Right cardiac atrium (tissue), 5 donors: ENCODE data around the gene KSR2. TPM values are rescaled to one million over a fixed set of nuclear protein-coding genes. Genes with fewer than 3 reads are reported as not detected.

Source experiments
- ATAC-seq, 2 donors: fragments of 200-7000 bp; cut with Tn5 transposase; one replicate each; pipeline versions ENCODE4 v1.8.0 to v1.9.1; 2020; ENCODE audit warnings: moderate library complexity in 2 of 2, mild to moderate bottlenecking in 1 of 2
- DNase-seq, 3 donors: peaks; one replicate each; pipeline ENCODE4 v3.0.0-alpha.2; 2020
- H3K27ac ChIP-seq: one replicate; pipeline ENCODE4 v1.5.1; 2013; ENCODE audit warnings: mild to moderate bottlenecking, low read length, control low read depth, moderate library complexity
- H3K27me3 ChIP-seq: one replicate; pipeline ENCODE4 v1.6.1; 2013; ENCODE audit not compliant: control insufficient read depth, insufficient read depth
- H3K4me1 ChIP-seq: one replicate; pipeline ENCODE4 v1.6.1; 2013; ENCODE audit warnings: low read length; ENCODE audit not compliant: control insufficient read depth, insufficient read depth
- H3K4me3 ChIP-seq: one replicate; pipeline ENCODE4 v1.5.1; 2013; ENCODE audit warnings: low read length, control low read depth
- H3K9me3 ChIP-seq: one replicate; pipeline ENCODE4 v1.6.1; 2013; ENCODE audit warnings: low read length; ENCODE audit not compliant: control insufficient read depth
- WGBS: extraction: QIAGEN DNeasy Blood & Tissue Kit; methylation state at CpG from one replicate; pipeline ENCODE4 v1.1.7; 2013; 5-methylcytosine and 5-hydroxymethylcytosine counted together
- intact Hi-C, 4 donors: fragments of 100-400 bp; cut with DNase I; formaldehyde crosslinking; loops; one replicate each; pipeline versions ENCODE4 v1.11.0 to v1.14.0; 2022 to 2023
- polyA plus RNA-seq: library from polyadenylated mRNA; stranded (reverse); fragments of 200-250 nt; gene quantifications from one replicate; pipeline ENCODE4 v1.2.3, GENCODE V29; 2013
- total RNA-seq, 4 donors: library from RNA; stranded (reverse); fragmentation: NEBNext Ultra II Directional; extraction: Animal tissue kit (Norgen Biotek cat#: 25700); gene quantifications; one replicate each; pipeline ENCODE4 v1.2.1, GENCODE V29; 2021
- donor health status: healthy with polysubstance abuse.
- donor health status: DM: no; HTN: yes; CAD: no.
- donor health status: DM: no; HTN: no; CAD: no.
- donor health status: DM: no; HTN: yes; CAD: no; lungs with severe emphysema.
- donor health status: DM: yes; HTN: yes; CAD: no.

KSR2 gene
- total and polyA plus RNA-seq, 5 donors, result 0.02 to 0.37 (median 0.03) TPM

- Histone ChIP-seq H3K9me3 (no peaks in the 10 kb centered on the region), H3K4me1 (no peaks in the 10 kb centered on the region), H3K27ac (no peak overlapping the region), H3K27me3 (peaks cover 3% of the 10 kb centered on the region), H3K4me3 (no peak overlapping the region)
- WGBS, result 19% methylated on average over 12 of the region's 12 CpGs
- no peak for ATAC-seq
- intact Hi-C loops, result no loop called here
- DNase-seq, result no peak
These were observed 1.3 kb downstream of the KSR2 start for GRCh38 chr12:117967512-117967911.

- ATAC-seq (no peak), DNase-seq (no peak)
- H3K27me3 ChIP-seq, result peaks cover 3% of the 10 kb centered on the region
- H3K4me1 ChIP-seq, result no peaks in the 10 kb centered on the region
- no peaks in the 10 kb centered on the region for H3K9me3 ChIP-seq
- no peak overlapping the region for H3K4me3 ChIP-seq
- 32% methylated on average over 4 of the region's 4 CpGs for WGBS
- intact Hi-C loops, result no loop called here
- no peak overlapping the region for H3K27ac ChIP-seq
These were observed 1.7 kb downstream of the KSR2 start for GRCh38 chr12:117967043-117967442.

GRCh38 chr12:117966511-117966910 lies 2.3 kb downstream of the KSR2 start:
- 55% methylated on average over 9 of the region's 9 CpGs for WGBS
- H3K27me3 ChIP-seq, result peaks cover 3% of the 10 kb centered on the region
- ATAC-seq, result no peak
- intact Hi-C loops, result no loop called here
- no peak overlapping the region for H3K4me3 ChIP-seq
- DNase-seq, result no peak
- no peak overlapping the region for H3K27ac ChIP-seq
- H3K9me3 ChIP-seq, result no peaks in the 10 kb centered on the region
- no peaks in the 10 kb centered on the region for H3K4me1 ChIP-seq

GRCh38 chr12:117963836-117964235 lies 5.0 kb downstream of the KSR2 start:
- no peaks in the 10 kb centered on the region for H3K9me3 ChIP-seq
- intact Hi-C loops, result no loop called here
- no peak overlapping the region for H3K4me3 ChIP-seq
- DNase-seq, result no peak
- no peaks in the 10 kb centered on the region for H3K4me1 ChIP-seq
- 85% methylated on average over 7 of the region's 7 CpGs for WGBS
- ATAC-seq, result no peak
- peaks cover 3% of the 10 kb centered on the region for H3K27me3 ChIP-seq
- H3K27ac ChIP-seq, result no peak overlapping the region

- WGBS, result 67% methylated on average over 6 of the region's 6 CpGs
- no peaks in the 10 kb centered on the region for H3K27me3 ChIP-seq
- DNase-seq, result no peak
These were observed 31.9 kb downstream of the KSR2 start for GRCh38 chr12:117936722-117937484.

GRCh38 chr12:117933545-117933944 lies 35.2 kb downstream of the KSR2 start:
- no peaks in the 10 kb centered on the region for H3K9me3 ChIP-seq
- H3K4me3 ChIP-seq, result no peak overlapping the region
- intact Hi-C loops, result no loop called here
- ATAC-seq, result no peak
- no peaks in the 10 kb centered on the region for H3K27me3 ChIP-seq
- no peaks in the 10 kb centered on the region for H3K4me1 ChIP-seq
- WGBS, result 90% methylated on average over 5 of the region's 5 CpGs
- no peak overlapping the region for H3K27ac ChIP-seq
- no peak for DNase-seq

More at GRCh38 chr12:117936722-117937484, 31.9 kb downstream of the KSR2 start:
- intact Hi-C loops, result no loop called here
- Histone ChIP-seq H3K4me3 (no peak overlapping the region), H3K9me3 (no peaks in the 10 kb centered on the region), H3K27ac (no peak overlapping the region), H3K4me1 (no peaks in the 10 kb centered on the region)
- no peak for ATAC-seq

GRCh38 chr12:117926391-117926899 lies 42.3 kb downstream of the KSR2 start:
- intact Hi-C loops, result no loop called here
- Histone ChIP-seq H3K27ac (no peak overlapping the region), H3K27me3 (no peaks in the 10 kb centered on the region), H3K4me1 (no peaks in the 10 kb centered on the region), H3K9me3 (no peaks in the 10 kb centered on the region), H3K4me3 (no peak overlapping the region)
- ATAC-seq (no peak), DNase-seq (no peak)
- 43% methylated on average over 4 of the region's 4 CpGs for WGBS

- intact Hi-C loops, result no loop called here
- no peak for DNase-seq
- no peak overlapping the region for H3K27ac ChIP-seq
These were observed 46.6 kb downstream of the KSR2 start for GRCh38 chr12:117921929-117922777.

GRCh38 chr12:117919479-117919878 lies 49.3 kb downstream of the KSR2 start:
- intact Hi-C loops, result no loop called here
- ATAC-seq, result no peak
- Histone ChIP-seq H3K27me3 (no peaks in the 10 kb centered on the region), H3K4me3 (no peak overlapping the region), H3K9me3 (no peaks in the 10 kb centered on the region), H3K27ac (no peak overlapping the region), H3K4me1 (no peaks in the 10 kb centered on the region)
- no peak for DNase-seq
- WGBS, result 68% methylated on average over 2 of the region's 2 CpGs

More at GRCh38 chr12:117921929-117922777, 46.6 kb downstream of the KSR2 start:
- H3K9me3 ChIP-seq, result no peaks in the 10 kb centered on the region
- no peak overlapping the region for H3K4me3 ChIP-seq
- H3K4me1 ChIP-seq, result no peaks in the 10 kb centered on the region
- H3K27me3 ChIP-seq, result no peaks in the 10 kb centered on the region
- WGBS, result 54% methylated on average over 6 of the region's 6 CpGs
- no peak for ATAC-seq

GRCh38 chr12:117914686-117915085 lies 54.1 kb downstream of the KSR2 start:
- Histone ChIP-seq H3K27ac (no peak overlapping the region), H3K4me3 (no peak overlapping the region), H3K27me3 (no peaks in the 10 kb centered on the region), H3K4me1 (no peaks in the 10 kb centered on the region), H3K9me3 (peaks cover 3% of the 10 kb centered on the region)
- DNase-seq, result no peak
- intact Hi-C loops, result no loop called here
- WGBS, result 89% methylated on average over 4 of the region's 4 CpGs
- no peak for ATAC-seq

GRCh38 chr12:117912756-117913155 lies 56.0 kb downstream of the KSR2 start:
- no peak for DNase-seq
- intact Hi-C loops, result no loop called here
- H3K4me1 ChIP-seq, result no peaks in the 10 kb centered on the region
- peaks cover 3% of the 10 kb centered on the region for H3K9me3 ChIP-seq
- ATAC-seq, result no peak
- H3K27ac ChIP-seq, result no peak overlapping the region
- H3K27me3 ChIP-seq, result no peaks in the 10 kb centered on the region
- no peak overlapping the region for H3K4me3 ChIP-seq
- 70% methylated on average over 9 of the region's 9 CpGs for WGBS
